IMR-90 (cell line): ENCODE data around the gene PLGRKT. TPM values are rescaled to one million over a fixed set of nuclear protein-coding genes. Genes with fewer than 3 reads are reported as not detected.

Experiments used
- ATAC-seq: fragments of 200-7000 bp; cut with Tn5 transposase; 2 replicates; pipeline ENCODE4 v1.9.1; 2020; ENCODE audit warnings: low read depth, mild to moderate bottlenecking, moderate library complexity
- BruUV-seq: library from RNA; stranded (reverse); fragments of 400-500 nt; replicated peaks from 2 replicates; lab custom pipeline; 2021; lab: Mats Ljungman, UMichigan
- CTCF ChIA-PET: fragments of 300-600 bp; formaldehyde crosslinking; extraction: SDS; loops from one replicate; lab custom pipeline; 2021; ENCODE audit warnings: antibody characterized with exemption; lab: Yijun Ruan, JAX
- POLR2A ChIA-PET: fragments of 300-600 bp; sonication (Branson Sonifier 250); formaldehyde crosslinking; loops from one replicate; lab custom pipeline; 2022; ENCODE audit warnings: antibody characterized with exemption; ENCODE audit not compliant: unreplicated experiment; lab: Charles Lee
- DNase-seq: peaks from one replicate; pipeline ENCODE4 v3.0.0; 2013
- H2AFZ ChIP-seq: replicated peaks from 2 replicates; pipeline ENCODE3; 2013; ENCODE audit warnings: low read length, mild to moderate bottlenecking; ENCODE audit not compliant: poor library complexity
- H2AK5ac ChIP-seq: 2 replicates; pipeline ENCODE4 v1.6.1; 2013; ENCODE audit warnings: low read depth, low read length, inconsistent platforms
- H2AK9ac ChIP-seq: replicated peaks from 2 replicates; pipeline ENCODE3; 2013; ENCODE audit warnings: mild to moderate bottlenecking, low read depth, low read length, moderate library complexity; ENCODE audit not compliant: poor library complexity
- H2BK120ac ChIP-seq: 2 replicates; pipeline ENCODE4 v1.6.1; 2013; ENCODE audit warnings: low read depth, low read length, inconsistent platforms
- H2BK15ac ChIP-seq: 3 replicates; pipeline ENCODE4 v1.6.1; 2013; ENCODE audit warnings: low read depth, low read length, inconsistent platforms
- H2BK20ac ChIP-seq: 2 replicates; pipeline ENCODE4 v1.6.1; 2013; ENCODE audit warnings: low read depth, mild to moderate bottlenecking, inconsistent platforms, low read length, moderate library complexity
- H2BK5ac ChIP-seq: 2 replicates; pipeline ENCODE4 v1.6.1; 2013; ENCODE audit warnings: mild to moderate bottlenecking, low read depth, low read length, inconsistent platforms; ENCODE audit not compliant: poor library complexity, severe bottlenecking
- H3K14ac ChIP-seq: replicated peaks from 2 replicates; pipeline ENCODE4 v1.6.1; 2013; ENCODE audit warnings: low read depth, low read length, inconsistent platforms
- H3K18ac ChIP-seq: 2 replicates; pipeline ENCODE4 v1.6.1; 2013; ENCODE audit warnings: low read depth, low read length, control low read depth
- H3K23ac ChIP-seq: 2 replicates; pipeline ENCODE4 v1.6.1; 2013; ENCODE audit warnings: low read depth, low read length, inconsistent platforms
- H3K27ac ChIP-seq: 2 replicates; pipeline ENCODE4 v1.5.1; 2013; ENCODE audit warnings: mild to moderate bottlenecking, control low read depth, low read length; ENCODE audit not compliant: insufficient read depth
- H3K27me3 ChIP-seq: 2 replicates; pipeline ENCODE4 v1.6.1; 2013; ENCODE audit warnings: low read length; ENCODE audit not compliant: control insufficient read depth, insufficient read depth
- H3K36me3 ChIP-seq: 2 replicates; pipeline ENCODE4 v1.6.1; 2013; ENCODE audit warnings: low read length, mixed read lengths; ENCODE audit not compliant: control insufficient read depth, insufficient read depth
- H3K4ac ChIP-seq: 2 replicates; pipeline ENCODE4 v1.6.1; 2013; ENCODE audit warnings: low read depth, low read length, inconsistent platforms
- H3K4me1 ChIP-seq: 2 replicates; pipeline ENCODE4 v1.6.1; 2013; ENCODE audit warnings: low read length, mixed read lengths; ENCODE audit not compliant: control insufficient read depth, insufficient read depth
- H3K4me2 ChIP-seq: 2 replicates; pipeline ENCODE4 v1.6.1; 2013; ENCODE audit warnings: low read depth, mild to moderate bottlenecking, control low read depth, low read length, moderate library complexity
- H3K4me3 ChIP-seq: 2 replicates; pipeline ENCODE4 v1.5.1; 2013; ENCODE audit warnings: low read depth, mild to moderate bottlenecking, control low read depth, low read length, moderate library complexity; ENCODE audit not compliant: insufficient read depth
- H3K56ac ChIP-seq: 2 replicates; pipeline ENCODE4 v1.6.1; 2013; ENCODE audit warnings: low read length, inconsistent platforms; ENCODE audit not compliant: insufficient read depth; ENCODE audit errors: extremely low read depth
- H3K79me1 ChIP-seq, 2 experiments: 2 replicates each; pipeline ENCODE4 v1.6.1; 2013; ENCODE audit warnings: low read length in 2 of 2, inconsistent platforms in 1 of 2, low read depth in 1 of 2
- H3K9ac ChIP-seq: 2 replicates; pipeline ENCODE4 v1.6.1; 2013; ENCODE audit warnings: low read depth, low read length, control low read depth
- H3K9me1 ChIP-seq: 2 replicates; pipeline ENCODE4 v1.6.1; 2013; ENCODE audit warnings: low read length, inconsistent platforms; ENCODE audit not compliant: insufficient read depth
- H3K9me3 ChIP-seq: 2 replicates; pipeline ENCODE4 v1.6.1; 2013; ENCODE audit warnings: low read length; ENCODE audit not compliant: control insufficient read depth, insufficient read depth
- H4K20me1 ChIP-seq: 2 replicates; pipeline ENCODE4 v1.6.1; 2013; ENCODE audit warnings: low read length, inconsistent platforms; ENCODE audit not compliant: insufficient read depth
- H4K5ac ChIP-seq: 2 replicates; pipeline ENCODE4 v1.6.1; 2013; ENCODE audit warnings: mild to moderate bottlenecking, low read depth, low read length, control low read depth
- H4K8ac ChIP-seq, 2 experiments: 2 replicates each; pipeline ENCODE4 v1.6.1; 2013; ENCODE audit warnings: low read depth in 2 of 2, low read length in 2 of 2, control low read depth in 1 of 2, inconsistent platforms in 1 of 2
- H4K91ac ChIP-seq: 2 replicates; pipeline ENCODE4 v1.6.1; 2013; ENCODE audit warnings: low read depth, low read length, inconsistent platforms; ENCODE audit not compliant: insufficient read depth
- BHLHE40 ChIP-seq: fragments of 150-350 bp; IDR thresholded peaks from 2 replicates; pipeline ENCODE4 v1.6.1; 2016; ENCODE audit warnings: mild to moderate bottlenecking, low read depth, low read length
- CEBPB ChIP-seq: IDR thresholded peaks from 2 replicates; pipeline ENCODE4 v1.6.1; 2012; ENCODE audit warnings: low read depth, low read length, improper control_type of control experiment
- CHD1 ChIP-seq: IDR thresholded peaks from 2 replicates; pipeline ENCODE4 v1.6.1; 2012; ENCODE audit warnings: low read depth, low read length, improper control_type of control experiment
- FOS ChIP-seq: fragments of 150-350 bp; IDR thresholded peaks from 2 replicates; pipeline ENCODE4 v1.6.1; 2016; ENCODE audit warnings: low read depth, low read length
- MAFK ChIP-seq: IDR thresholded peaks from 2 replicates; pipeline ENCODE4 v1.6.1; 2012; ENCODE audit warnings: low read depth, low read length, improper control_type of control experiment
- NFE2L2 ChIP-seq: fragments of 150-350 bp; IDR thresholded peaks from 2 replicates; pipeline ENCODE4 v1.6.1; 2016; ENCODE audit warnings: low read depth, mild to moderate bottlenecking, low read length
- POLR2A ChIP-seq: IDR thresholded peaks from 2 replicates; pipeline ENCODE4 v1.6.1; 2012; ENCODE audit warnings: mild to moderate bottlenecking, low read depth, low read length
- RFX5 ChIP-seq: IDR thresholded peaks from 2 replicates; pipeline ENCODE4 v1.8.0; 2012; ENCODE audit warnings: low read depth, mild to moderate bottlenecking, low read length, moderate library complexity
- dilution Hi-C: fragments of 300-500 bp; cut with HindIII; formaldehyde crosslinking; loops from one replicate; pipeline ENCODE4 v1.14.3; 2018; ENCODE audit warnings: low sequenced_read_pairs; ENCODE audit not compliant: unreplicated experiment
- in situ Hi-C: fragments of 300-500 bp; cut with MboI; formaldehyde crosslinking; loops from 3 replicates; pipeline ENCODE4 v1.14.3; 2019; ENCODE audit warnings: low sequenced_read_pairs, inconsistent platforms, mixed read lengths
- intact Hi-C: fragments of 100-400 bp; cut with micrococcal nuclease; formaldehyde crosslinking; loops from 2 replicates; pipeline ENCODE4 v1.10.0; 2022
- polyA plus RNA-seq, 3 experiments: library from polyadenylated mRNA; depleted of rRNA; stranded (reverse); fragments of >200 nt; gene quantifications; 2 replicates each; pipeline ENCODE4 v1.2.3, GENCODE V29; 2012; ENCODE audit warnings: low replicate concordance in 1 of 3
- total RNA-seq: library from RNA; depleted of rRNA; stranded (reverse); fragments of >200 nt; gene quantifications from 2 replicates; pipeline ENCODE4 v1.2.3, GENCODE V29; 2012
- TF ChIP-seq, protein P1 (sequence below): fragments of 150-350 bp; IDR thresholded peaks from 2 replicates; pipeline ENCODE4 v1.6.1; 2016; ENCODE audit warnings: low read depth, mild to moderate bottlenecking, low read length, moderate library complexity, borderline replicate concordance
- TF ChIP-seq, protein P2 (sequence below): fragments of 150-350 bp; IDR thresholded peaks from 2 replicates; pipeline ENCODE4 v1.6.1; 2017; ENCODE audit warnings: mild to moderate bottlenecking, antibody characterized with exemption, low read length, low read depth

The PLGRKT gene
- total and polyA plus RNA-seq, 2 of the 4 experiments (the other 2 are of a cell fraction): 10.8 to 12.7 TPM

DNA sequence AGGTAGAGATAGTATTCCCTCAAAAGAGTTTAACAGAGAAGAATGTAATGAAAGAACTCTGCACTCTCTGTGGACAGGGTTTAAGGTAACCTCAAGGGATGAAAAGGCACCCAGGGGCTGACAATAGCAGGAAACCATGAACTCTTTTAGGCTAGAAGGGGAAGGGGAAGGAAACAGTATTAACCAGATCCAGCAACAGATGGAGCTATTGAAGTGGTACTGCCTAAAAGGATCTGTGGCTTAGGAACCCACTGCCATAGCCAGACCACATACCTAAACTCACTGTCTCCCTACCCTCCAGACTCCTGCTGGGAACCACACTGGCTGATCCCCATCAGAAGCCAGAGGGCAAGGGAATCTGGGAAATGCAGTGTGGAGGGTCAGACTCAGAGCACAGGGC, 35.5 kb downstream of the PLGRKT start:
- CTCF ChIA-PET: no interaction called here
- TF ChIP-seq, protein P1, sequence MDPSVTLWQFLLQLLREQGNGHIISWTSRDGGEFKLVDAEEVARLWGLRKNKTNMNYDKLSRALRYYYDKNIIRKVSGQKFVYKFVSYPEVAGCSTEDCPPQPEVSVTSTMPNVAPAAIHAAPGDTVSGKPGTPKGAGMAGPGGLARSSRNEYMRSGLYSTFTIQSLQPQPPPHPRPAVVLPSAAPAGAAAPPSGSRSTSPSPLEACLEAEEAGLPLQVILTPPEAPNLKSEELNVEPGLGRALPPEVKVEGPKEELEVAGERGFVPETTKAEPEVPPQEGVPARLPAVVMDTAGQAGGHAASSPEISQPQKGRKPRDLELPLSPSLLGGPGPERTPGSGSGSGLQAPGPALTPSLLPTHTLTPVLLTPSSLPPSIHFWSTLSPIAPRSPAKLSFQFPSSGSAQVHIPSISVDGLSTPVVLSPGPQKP: no peak
- TF ChIP-seq FOS (no peak), CEBPB (no peak), BHLHE40 (no peak), RFX5 (no peak), POLR2A (no peak), CHD1 (no peak), MAFK (no peak), NFE2L2 (no peak)
- TF ChIP-seq, protein P2, sequence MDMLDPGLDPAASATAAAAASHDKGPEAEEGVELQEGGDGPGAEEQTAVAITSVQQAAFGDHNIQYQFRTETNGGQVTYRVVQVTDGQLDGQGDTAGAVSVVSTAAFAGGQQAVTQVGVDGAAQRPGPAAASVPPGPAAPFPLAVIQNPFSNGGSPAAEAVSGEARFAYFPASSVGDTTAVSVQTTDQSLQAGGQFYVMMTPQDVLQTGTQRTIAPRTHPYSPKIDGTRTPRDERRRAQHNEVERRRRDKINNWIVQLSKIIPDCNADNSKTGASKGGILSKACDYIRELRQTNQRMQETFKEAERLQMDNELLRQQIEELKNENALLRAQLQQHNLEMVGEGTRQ: no peak

More for the DNA sequence above, 35.5 kb downstream of the PLGRKT start:
- no peak overlapping the region for H4K91ac ChIP-seq
- no peak overlapping the region for H2AK9ac ChIP-seq
- ATAC-seq: no peak
- no peaks in the 10 kb centered on the region for H3K27me3 ChIP-seq
- no peak overlapping the region for H3K4ac ChIP-seq
- no peaks in the 10 kb centered on the region for H4K20me1 ChIP-seq
- POLR2A ChIA-PET: no interaction called here
- H2AK5ac ChIP-seq: no peak overlapping the region; the same call in 1 of the 2 replicates
- no peak overlapping the region for H3K18ac ChIP-seq
- H4K5ac ChIP-seq: no peak overlapping the region
- no peaks in the 10 kb centered on the region for H3K36me3 ChIP-seq
- peak overlapping the region; percentile 32; the same call in 1 of the 2 replicates for H3K14ac ChIP-seq
- no peaks in the 10 kb centered on the region for H3K9me3 ChIP-seq
- H3K4me1 ChIP-seq: no peaks in the 10 kb centered on the region
- H4K8ac ChIP-seq: no peak overlapping the region
- DNase-seq: no peak
- in situ Hi-C loops (no loop called here), intact Hi-C loops (no loop called here), dilution Hi-C loops (no loop called here)
- H3K9me1 ChIP-seq: peaks cover 3% of the 10 kb centered on the region
- no TSS peak for BruUV-seq
- H3K4me2 ChIP-seq: no peak overlapping the region
- H3K23ac ChIP-seq: no peak overlapping the region
- no peak overlapping the region for H2BK15ac ChIP-seq
- no peak overlapping the region for H2BK20ac ChIP-seq
- peaks cover 0 to 3% of the 10 kb centered on the region in 2 experiments; a peak in 2 of 4 replicates for H3K79me1 ChIP-seq
- no peak overlapping the region for H2BK5ac ChIP-seq
- no peak overlapping the region for H2BK120ac ChIP-seq
- no peak overlapping the region for H3K4me3 ChIP-seq
- H3K56ac ChIP-seq: no peak overlapping the region
- no peak overlapping the region for H3K9ac ChIP-seq
- H2AFZ ChIP-seq: no peak overlapping the region
- H3K27ac ChIP-seq: no peak overlapping the region
